Loucy (cell line): Measurements from ENCODE around the gene RBMS2.
"Not testable (repeated sequence)": the region's sequence is repeated elsewhere in the genome, so short reads cannot be mapped to it uniquely, and the experiment has no call there.

Source experiments
- CTCF ChIP-seq: fragments of 200-600 bp; sonication (generic); conservative IDR thresholded peaks from 2 replicates; pipeline ENCODE4 v1.5.1; 2014; ENCODE audit warnings: mild to moderate bottlenecking, antibody characterized with exemption, low read length
- EZH2phosphoT487 ChIP-seq: fragments of 200-600 bp; IDR thresholded peaks from 2 replicates; pipeline ENCODE4 v1.6.1; 2018; ENCODE audit warnings: antibody characterized with exemption, mild to moderate bottlenecking, moderate library complexity, borderline replicate concordance

GRCh38 chr12:56498126-56498902, 23.3 kb upstream of the RBMS2 start:
- TF ChIP-seq CTCF, EZH2phosphoT487: not testable (repeated sequence)
